Psoas muscle (tissue), 8 donors: ENCODE results near the gene TMEM82. TPM values are rescaled to one million over a fixed set of nuclear protein-coding genes. Genes with fewer than 3 reads are reported as not detected.

Source experiments
- ATAC-seq, 4 donors: fragments of 200-7000 bp; cut with Tn5 transposase; one replicate each; pipeline ENCODE4 v1.9.1; 2020; ENCODE audit warnings: moderate library complexity in 3 of 4, mild to moderate bottlenecking in 2 of 4
- DNase-seq, 2 donors: peaks; one replicate each; pipeline ENCODE4 v3.0.0-alpha.2; 2020
- H3K27ac ChIP-seq: fragments of 200-600 bp; one replicate; pipeline ENCODE4 v1.8.0; 2022
- H3K27me3 ChIP-seq, 3 donors: fragments of 200-600 bp in 1 of 3; one replicate each; pipeline versions ENCODE4 v1.6.1 to v1.8.0; 2013 to 2022; ENCODE audit warnings: low read length in 2 of 3, mild to moderate bottlenecking in 2 of 3, moderate library complexity in 1 of 3; ENCODE audit not compliant: insufficient read depth in 3 of 3
- H3K36me3 ChIP-seq, 2 donors: fragments of 200-600 bp in 1 of 2; one replicate each; pipeline versions ENCODE4 v1.6.1 to v1.8.0; 2013 to 2022; ENCODE audit warnings: low read depth in 1 of 2, mild to moderate bottlenecking in 1 of 2, moderate library complexity in 1 of 2; ENCODE audit not compliant: insufficient read depth in 1 of 2
- H3K4me1 ChIP-seq: fragments of 200-600 bp; one replicate; pipeline ENCODE4 v1.8.0; 2022
- H3K4me3 ChIP-seq: fragments of 200-600 bp; one replicate; pipeline ENCODE4 v1.8.0; 2022; ENCODE audit warnings: mild to moderate bottlenecking
- H3K9me3 ChIP-seq: fragments of 200-600 bp; one replicate; pipeline ENCODE4 v1.8.0; 2022
- CTCF ChIP-seq: fragments of 200-600 bp; IDR thresholded peaks from one replicate; pipeline ENCODE4 v1.8.0; 2022; ENCODE audit warnings: antibody characterized with exemption
- WGBS, 3 donors: extraction: QIAGEN DNeasy Blood & Tissue Kit; methylation state at CpG; one replicate each; pipeline versions ENCODE4 v1.1.6 to v1.1.7; 2013; 5-methylcytosine and 5-hydroxymethylcytosine counted together
- intact Hi-C, 2 donors: fragments of 100-400 bp; cut with DNase I; formaldehyde crosslinking; loops; one replicate each; pipeline versions ENCODE4 v1.11.0 to v1.14.2; 2022
- polyA plus RNA-seq, 3 donors: library from polyadenylated mRNA; stranded (reverse); fragments of 200-250 nt; gene quantifications; one replicate each; pipeline ENCODE4 v1.2.3, GENCODE V29; 2013
- total RNA-seq, 4 donors: library from RNA; stranded (reverse); fragmentation: NEBNext Ultra II Directional in 2 of 4; extraction: Animal tissue kit (Norgen Biotek cat#: 25700) in 2 of 4; gene quantifications; one replicate each; pipeline versions ENCODE4 v1.2.1 to v1.2.4, GENCODE V29; 2021 to 2023
- donor health status: healthy with polysubstance abuse.
- donor health status: DM: no; HTN: no; CAD: no; lungs with moderate emphysema.
- donor health status: Bipolar disorder and iron deficiency.
- donor health status: healthy.
- donor health status: DM: yes; HTN: yes; CAD: no.
- donor health status: DM: no; HTN: no; CAD: no.
- donor health status: DM: no; HTN: no; CAD: no.
- donor health status: DM: yes; HTN: yes; CAD: no.

Gene TMEM82
- total and polyA plus RNA-seq, 7 donors = not detected

DNA sequence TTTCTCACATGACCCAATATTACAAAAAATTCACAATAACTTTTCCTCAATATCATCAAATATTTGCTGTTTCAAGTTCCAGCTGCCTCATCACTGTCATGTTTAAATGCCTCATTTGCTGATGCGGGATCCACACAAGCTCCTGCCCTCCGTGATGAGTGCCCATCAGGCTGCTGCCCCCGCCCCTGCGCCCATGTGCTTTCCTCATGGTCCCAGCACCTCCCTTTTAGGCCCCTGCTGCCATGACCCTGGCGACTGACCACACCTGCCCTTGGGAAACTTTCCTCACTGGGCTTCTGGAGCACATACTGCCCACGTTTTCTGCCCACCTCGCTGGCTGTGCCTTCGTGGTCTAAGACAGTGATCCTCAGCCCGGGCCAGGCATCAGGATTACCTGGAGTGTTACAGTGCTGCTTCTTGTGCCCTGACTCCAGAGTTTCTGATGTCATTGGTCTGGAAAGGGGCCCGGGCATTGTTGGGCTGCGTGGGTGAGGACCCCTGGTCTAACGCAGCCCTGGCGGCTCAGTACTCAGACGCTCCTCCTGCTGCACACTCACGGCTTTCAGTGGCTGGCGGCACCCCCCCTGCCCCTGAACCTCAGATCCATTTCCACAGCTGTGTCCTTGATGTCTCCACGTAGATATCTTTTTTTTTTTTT lies 37.6 kb upstream of the TMEM82 start:
- H3K36me3 ChIP-seq = peaks cover 0 to 8% of the 10 kb centered on the region in 2 donors
- ATAC-seq (no peak), DNase-seq (no peak)
- H3K27me3 ChIP-seq = no peaks in the 10 kb centered on the region
- peak overlapping the region; percentile 94 for H3K27ac ChIP-seq
- no peak for TF ChIP-seq CTCF
- H3K4me3 ChIP-seq = no peak overlapping the region
- peaks cover 82% of the 10 kb centered on the region for H3K4me1 ChIP-seq
- WGBS, 3 donors = 70 to 85% (median 81%) methylated on average over 17 of the region's 17 CpGs
- no peaks in the 10 kb centered on the region for H3K9me3 ChIP-seq
- intact Hi-C loops = no loop called here

GRCh38 chr1:15705184-15705566 lies 37.1 kb upstream of the TMEM82 start:
- DNase-seq (no peak), ATAC-seq (no peak)
- WGBS, 3 donors = 74 to 84% (median 76%) methylated on average over 11 of the region's 11 CpGs
- Histone ChIP-seq H3K4me1 (peaks cover 81% of the 10 kb centered on the region), H3K27ac (peak overlapping the region; percentile 94), H3K4me3 (no peak overlapping the region), H3K36me3 (peaks cover 0 to 8% of the 10 kb centered on the region in 2 donors), H3K27me3 (no peaks in the 10 kb centered on the region), H3K9me3 (no peaks in the 10 kb centered on the region)
- intact Hi-C loops = no loop called here
- no peak for TF ChIP-seq CTCF

DNA sequence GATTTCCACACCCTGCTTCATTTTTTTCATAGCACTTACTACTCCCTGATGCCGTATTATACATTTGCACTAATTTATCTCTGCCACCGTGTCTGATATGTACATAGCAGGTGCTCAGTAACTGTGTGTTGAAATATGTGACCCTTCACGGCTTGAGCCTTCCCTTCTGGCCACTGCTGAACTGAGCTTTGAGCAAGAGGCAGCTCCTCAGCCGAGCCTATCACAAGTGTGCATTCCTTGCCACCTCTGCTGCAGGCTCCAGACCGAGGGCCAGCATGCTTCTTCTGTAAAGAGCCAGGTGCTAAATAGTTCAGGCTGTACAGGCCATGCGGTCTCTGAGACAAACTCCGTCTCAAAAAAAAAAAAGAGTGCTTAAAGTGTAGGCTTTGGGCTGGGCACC lies 35.5 kb upstream of the TMEM82 start:
- intact Hi-C loops = no loop called here
- Histone ChIP-seq H3K36me3 (peaks cover 0 to 4% of the 10 kb centered on the region in 2 donors), H3K4me3 (no peak overlapping the region), H3K9me3 (no peaks in the 10 kb centered on the region), H3K27me3 (no peaks in the 10 kb centered on the region), H3K27ac (peak overlapping the region; percentile 94), H3K4me1 (peaks cover 81% of the 10 kb centered on the region)
- ATAC-seq (peak; percentile 72 to 80 (median 76)), DNase-seq (peak in 1 of 2 donors; percentile 77)
- WGBS, 3 donors = 25 to 48% (median 36%) methylated on average over 7 of the region's 7 CpGs
- TF ChIP-seq CTCF = no peak

DNA sequence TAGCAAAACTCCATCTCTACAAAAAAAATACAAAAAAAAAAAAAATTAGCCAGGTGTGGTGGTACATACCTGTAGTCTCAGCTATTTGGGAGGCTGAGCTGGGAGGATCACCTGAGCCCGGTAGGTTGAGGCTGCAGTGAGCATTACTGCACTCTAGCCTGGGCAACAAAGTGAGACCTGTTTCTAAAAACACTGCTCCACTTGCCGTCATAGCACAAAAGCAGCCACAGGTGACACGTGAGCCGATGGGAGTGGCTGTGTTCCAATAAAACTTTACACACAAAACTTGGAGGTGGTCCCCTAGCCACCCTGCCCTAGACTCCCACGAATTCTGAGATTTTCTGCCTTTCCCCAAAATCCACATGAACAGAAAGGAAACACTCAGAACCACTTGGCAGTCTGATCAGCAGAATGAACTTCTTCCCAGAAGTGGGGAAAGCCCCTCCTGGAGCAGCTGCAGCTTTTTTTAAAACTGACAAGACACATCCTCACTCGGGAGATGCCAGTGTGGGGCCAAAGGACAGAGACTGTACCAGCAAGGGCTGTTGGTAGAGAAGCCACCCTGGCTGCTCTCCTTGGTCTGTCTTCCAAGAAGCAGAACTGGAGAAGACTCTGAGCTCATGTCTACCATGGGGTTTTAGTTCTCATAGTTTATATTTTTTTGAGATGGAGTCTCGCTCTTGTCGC lies 34.9 kb upstream of the TMEM82 start:
- DNase-seq (no peak), ATAC-seq (peak; percentile 38 to 72 (median 69))
- peak overlapping the region; percentile 94 for H3K27ac ChIP-seq
- 19 to 54% (median 30%) methylated on average over 8 of the region's 8 CpGs for whole genome bisulfite sequencing, 3 donors
- peaks cover 82% of the 10 kb centered on the region for H3K4me1 ChIP-seq
- peak overlapping the region; percentile 8 for H3K4me3 ChIP-seq
- no peaks in the 10 kb centered on the region for H3K27me3 ChIP-seq
- intact Hi-C loops = no loop called here
- TF ChIP-seq CTCF = no peak
- no peaks in the 10 kb centered on the region for H3K36me3 ChIP-seq
- no peaks in the 10 kb centered on the region for H3K9me3 ChIP-seq
